GM12872 (cell line): ENCODE data around the gene GPR45.

ENCODE experiments used
- TF ChIP-seq, protein P1 (sequence below): IDR thresholded peaks from 3 replicates; pipeline ENCODE4 v1.5.1; 2011; ENCODE audit warnings: low read depth, mild to moderate bottlenecking, low read length, moderate library complexity; ENCODE audit not compliant: insufficient read depth

GPR45 gene

DNA sequence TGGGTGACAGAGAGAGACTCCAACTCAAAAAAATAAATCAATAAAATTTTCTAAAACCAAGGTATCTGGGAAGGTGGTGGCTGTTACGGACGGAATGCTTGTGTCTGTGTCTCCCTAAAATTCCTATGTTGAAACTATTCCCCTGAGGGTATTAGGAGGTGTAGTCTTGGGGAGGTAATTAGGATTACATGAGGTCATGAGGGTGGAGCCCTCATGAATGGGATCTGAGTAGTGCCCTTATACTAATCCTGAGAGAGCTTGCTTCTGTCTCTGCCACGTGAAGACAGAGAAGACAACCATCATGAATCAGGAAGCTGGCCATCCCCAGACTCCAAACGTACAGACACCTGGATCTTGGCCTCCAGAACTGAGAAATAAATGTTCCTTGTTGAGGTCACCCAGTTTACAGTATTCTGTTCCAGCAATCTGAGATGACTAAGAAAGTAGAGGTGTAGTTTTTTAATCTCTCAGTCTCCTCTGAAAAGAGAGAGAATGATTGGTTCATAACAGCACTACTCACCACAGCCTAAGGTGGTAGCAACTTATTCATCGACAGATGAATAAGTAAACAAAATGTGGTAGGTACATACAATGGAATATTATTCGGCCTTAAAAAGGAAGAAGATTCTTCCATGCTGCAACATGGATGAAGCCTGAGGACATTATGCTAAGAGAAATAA, 49.6 kb downstream of the GPR45 start:
- TF ChIP-seq, protein P1, sequence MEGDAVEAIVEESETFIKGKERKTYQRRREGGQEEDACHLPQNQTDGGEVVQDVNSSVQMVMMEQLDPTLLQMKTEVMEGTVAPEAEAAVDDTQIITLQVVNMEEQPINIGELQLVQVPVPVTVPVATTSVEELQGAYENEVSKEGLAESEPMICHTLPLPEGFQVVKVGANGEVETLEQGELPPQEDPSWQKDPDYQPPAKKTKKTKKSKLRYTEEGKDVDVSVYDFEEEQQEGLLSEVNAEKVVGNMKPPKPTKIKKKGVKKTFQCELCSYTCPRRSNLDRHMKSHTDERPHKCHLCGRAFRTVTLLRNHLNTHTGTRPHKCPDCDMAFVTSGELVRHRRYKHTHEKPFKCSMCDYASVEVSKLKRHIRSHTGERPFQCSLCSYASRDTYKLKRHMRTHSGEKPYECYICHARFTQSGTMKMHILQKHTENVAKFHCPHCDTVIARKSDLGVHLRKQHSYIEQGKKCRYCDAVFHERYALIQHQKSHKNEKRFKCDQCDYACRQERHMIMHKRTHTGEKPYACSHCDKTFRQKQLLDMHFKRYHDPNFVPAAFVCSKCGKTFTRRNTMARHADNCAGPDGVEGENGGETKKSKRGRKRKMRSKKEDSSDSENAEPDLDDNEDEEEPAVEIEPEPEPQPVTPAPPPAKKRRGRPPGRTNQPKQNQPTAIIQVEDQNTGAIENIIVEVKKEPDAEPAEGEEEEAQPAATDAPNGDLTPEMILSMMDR, result no peak

DNA sequence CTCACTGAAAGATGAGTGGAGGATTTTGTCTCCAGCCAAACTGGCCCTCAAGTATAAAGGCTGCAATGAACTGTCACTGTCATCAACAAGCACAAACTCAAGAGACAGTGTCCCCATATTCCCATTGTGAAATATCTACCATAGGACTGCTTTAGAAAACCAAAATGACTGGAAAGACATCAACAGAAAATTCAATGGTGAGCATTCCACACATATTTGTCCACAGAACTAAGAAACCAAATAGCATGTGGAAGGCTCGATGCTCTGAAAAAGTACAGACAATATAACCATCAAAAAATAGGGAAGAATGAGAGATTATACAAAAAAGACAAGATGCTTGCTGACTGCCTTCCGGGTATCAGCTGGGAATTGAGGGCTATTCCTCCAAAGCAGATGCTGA, 50.4 kb downstream of the GPR45 start:
- TF ChIP-seq, protein P1, result no peak
